ENCODE results near the gene RHOT1.

- no peak for TF ChIP-seq CTCF (IDR thresholded peaks at IDR 0.05 in 8 of 11, conservative IDR thresholded peaks at IDR 0.05 in 3 of 11)
- no peak for TF ChIP-seq POLR2A (IDR thresholded peaks at IDR 0.05)
These were observed 93.3 kb downstream of the RHOT1 start for GRCh38 chr17:32235588-32235987.
